ENCODE measurements around the gene TNP2. TPM values are rescaled to one million over a fixed set of nuclear protein-coding genes. Genes with fewer than 3 reads are reported as not detected.

The TNP2 gene
- total RNA-seq, 1 donor from 2014 or later: not detected

GRCh38 chr16:11276896-11277593, 7.9 kb upstream of the TNP2 start:
- no peak for TF ChIP-seq CTCF (conservative IDR thresholded peaks at IDR 0.05)
- Mint-ChIP-seq H3K27me3 (no peaks in the 10 kb centered on the region), H3K27ac (no peak overlapping the region), H3K4me1 (ENCODE audit: unreplicated experiment) (peaks cover 11% of the 10 kb centered on the region), H3K9me3 (no peaks in the 10 kb centered on the region), H3K4me3 (no peak overlapping the region), H3K36me3 (no peaks in the 10 kb centered on the region)
- no peak for DNase-seq (ENCODE audit: extremely low spot score, unreplicated experiment)

GRCh38 chr16:11276143-11276895, 7.2 kb upstream of the TNP2 start, which contains the start of gene PRM2:
Gene PRM2, minus strand, starts transcription at chr16:11276480. Its CDS starts 110 bp downstream, at chr16:11276370.
- TF ChIP-seq CTCF (conservative IDR thresholded peaks at IDR 0.05): no peak
- H3K36me3 Mint-ChIP-seq: no peaks in the 10 kb centered on the region
- no peaks in the 10 kb centered on the region for H3K9me3 Mint-ChIP-seq
- H3K27me3 Mint-ChIP-seq: no peaks in the 10 kb centered on the region
- H3K4me1 Mint-ChIP-seq (ENCODE audit: unreplicated experiment): peaks cover 11% of the 10 kb centered on the region
- H3K4me3 Mint-ChIP-seq: no peak within 1 kb of the TSS
- DNase-seq (ENCODE audit: extremely low spot score, unreplicated experiment): no peak
- no peak within 1 kb of the TSS for H3K27ac Mint-ChIP-seq

GRCh38 chr16:11274964-11275363, 5.8 kb upstream of the TNP2 start:
- H3K9me3 Mint-ChIP-seq: no peaks in the 10 kb centered on the region
- H3K4me3 Mint-ChIP-seq: no peak overlapping the region
- no peak for TF ChIP-seq CTCF (conservative IDR thresholded peaks at IDR 0.05)
- H3K36me3 Mint-ChIP-seq: no peaks in the 10 kb centered on the region
- peaks cover 11% of the 10 kb centered on the region for H3K4me1 Mint-ChIP-seq (ENCODE audit: unreplicated experiment)
- no peak for DNase-seq (ENCODE audit: extremely low spot score, unreplicated experiment)
- H3K27ac Mint-ChIP-seq: no peak overlapping the region
- H3K27me3 Mint-ChIP-seq: no peaks in the 10 kb centered on the region

GRCh38 chr16:11273721-11274324, 4.7 kb upstream of the TNP2 start:
- Mint-ChIP-seq H3K9me3 (no peaks in the 10 kb centered on the region), H3K27me3 (no peaks in the 10 kb centered on the region), H3K36me3 (no peaks in the 10 kb centered on the region), H3K4me1 (ENCODE audit: unreplicated experiment) (peaks cover 11% of the 10 kb centered on the region), H3K4me3 (no peak overlapping the region), H3K27ac (peak overlapping the region; percentile 65)
- DNase-seq (ENCODE audit: extremely low spot score, unreplicated experiment): no peak
- TF ChIP-seq CTCF (conservative IDR thresholded peaks at IDR 0.05): no peak

- no peak for DNase-seq (ENCODE audit: extremely low spot score, unreplicated experiment)
- H3K4me3 Mint-ChIP-seq: no peak within 1 kb of the TSS
- H3K27ac Mint-ChIP-seq: peak within 1 kb of the TSS; percentile 65
- H3K36me3 Mint-ChIP-seq: no peaks in the 10 kb centered on the region
- no peak for TF ChIP-seq CTCF (conservative IDR thresholded peaks at IDR 0.05)
- H3K4me1 Mint-ChIP-seq (ENCODE audit: unreplicated experiment): peaks cover 11% of the 10 kb centered on the region
- H3K9me3 Mint-ChIP-seq: no peaks in the 10 kb centered on the region
- no peaks in the 10 kb centered on the region for H3K27me3 Mint-ChIP-seq
Measured at GRCh38 chr16:11272921-11273720, 4.0 kb upstream of the TNP2 start, which contains the start of gene PRM3. Gene PRM3, minus strand, starts transcription at chr16:11273629. Its CDS starts 34 bp downstream, at chr16:11273595.
